B cell (primary cell): ENCODE measurements around the gene ZNF174. TPM values are rescaled to one million over a fixed set of nuclear protein-coding genes. Genes with fewer than 3 reads are reported as not detected.

ENCODE experiments used
- ATAC-seq: fragments of 200-7000 bp; cut with Tn5 transposase; one replicate; pipeline ENCODE4 v1.10.0; 2021; ENCODE audit warnings: low read depth, mild to moderate bottlenecking, moderate number of reproducible peaks, moderate library complexity
- CTCF ChIA-PET: fragments of 350-600 bp; sonication (Branson Sonifier 250); formaldehyde crosslinking; loops from one replicate; lab custom pipeline; 2021; ENCODE audit warnings: antibody characterized with exemption, inconsistent platforms; lab: Charles Lee
- POLR2A ChIA-PET: fragments of 350-600 bp; sonication (Branson Sonifier 250); formaldehyde crosslinking; loops from one replicate; lab custom pipeline; 2021; ENCODE audit warnings: antibody characterized with exemption; lab: Charles Lee
- DNase-seq: peaks from one replicate; pipeline ENCODE4 v3.0.0; 2013
- H2AFZ ChIP-seq: 2 replicates; pipeline ENCODE4 v1.6.1; 2012; ENCODE audit warnings: mild to moderate bottlenecking, low read depth, low read length; ENCODE audit not compliant: insufficient read depth, poor library complexity, severe bottlenecking
- H3K27ac ChIP-seq, 2 donors: 1 replicate in 1 of 2; 2 replicates in 1 of 2; pipeline ENCODE4 v1.5.1; 2012 to 2013; ENCODE audit warnings: low read length in 2 of 2, mild to moderate bottlenecking in 2 of 2, moderate library complexity in 1 of 2
- H3K27me3 ChIP-seq, 4 experiments: fragments of 200-600 bp in 1 of 4; sonication (generic) in 1 of 4; replicated peaks in 1 of 4; 1 replicate in 2 of 4; 2 replicates in 2 of 4; pipeline versions ENCODE4 v1.6.1 to v1.7.0; 2013 to 2016; ENCODE audit warnings: low read length in 3 of 4, mild to moderate bottlenecking in 2 of 4, mixed read lengths in 1 of 4, moderate library complexity in 1 of 4; ENCODE audit not compliant: insufficient read depth in 4 of 4, control insufficient read depth in 3 of 4; ENCODE audit errors: control extremely low read depth in 1 of 4
- H3K36me3 ChIP-seq, 2 experiments: replicated peaks in 1 of 2; 1 replicate in 1 of 2; 2 replicates in 1 of 2; pipeline versions ENCODE4 v1.6.1 to v1.7.1; 2013; ENCODE audit warnings: low read length in 1 of 2; ENCODE audit not compliant: insufficient read depth in 2 of 2, control insufficient read depth in 1 of 2; ENCODE audit errors: control extremely low read depth in 1 of 2, extremely low read depth in 1 of 2
- H3K4me1 ChIP-seq, 2 donors: fragments of 200-600 bp in 1 of 2; sonication (generic) in 1 of 2; 1 replicate in 1 of 2; 2 replicates in 1 of 2; pipeline versions ENCODE4 v1.5.1 to v1.6.1; 2013 to 2017; ENCODE audit warnings: low read length in 2 of 2; ENCODE audit not compliant: control insufficient read depth in 2 of 2, insufficient read depth in 2 of 2
- H3K4me2 ChIP-seq: replicated peaks from 2 replicates; pipeline ENCODE3; 2012; ENCODE audit warnings: mild to moderate bottlenecking, low read depth, low read length; ENCODE audit not compliant: poor library complexity, severe bottlenecking
- H3K4me3 ChIP-seq, 5 experiments: fragments of 200-600 bp in 1 of 5; sonication (generic) in 1 of 5; 1 replicate in 3 of 5; 2 replicates in 2 of 5; pipeline versions ENCODE4 v1.5.1 to v1.7.0; 2011 to 2016; ENCODE audit warnings: low read length in 4 of 5, mild to moderate bottlenecking in 4 of 5, low read depth in 2 of 5, control low read depth in 1 of 5, moderate library complexity in 1 of 5; ENCODE audit not compliant: insufficient read depth in 1 of 5; ENCODE audit errors: control extremely low read depth in 1 of 5, extremely low read depth in 1 of 5
- H3K79me2 ChIP-seq: fragments of 200-600 bp; sonication (generic); one replicate; pipeline ENCODE4 v1.6.0; 2016; ENCODE audit warnings: low read length; ENCODE audit not compliant: control insufficient read depth, insufficient read depth
- H3K9ac ChIP-seq: fragments of 200-600 bp; sonication (generic); 2 replicates; pipeline ENCODE4 v1.6.1; 2017; ENCODE audit warnings: mild to moderate bottlenecking, low read length, moderate library complexity
- H3K9me3 ChIP-seq, 3 donors: one replicate each; pipeline versions ENCODE4 v1.6.1 to v1.7.1; 2013; ENCODE audit warnings: low read length in 2 of 3; ENCODE audit not compliant: control insufficient read depth in 2 of 3, insufficient read depth in 1 of 3; ENCODE audit errors: control extremely low read depth in 1 of 3
- H4K20me1 ChIP-seq: 2 replicates; pipeline ENCODE4 v1.6.0; 2012; ENCODE audit warnings: mild to moderate bottlenecking, low read length; ENCODE audit not compliant: insufficient read depth, control insufficient read depth, poor library complexity, severe bottlenecking
- H3K27ac Mint-ChIP-seq: one replicate; pipeline ENCODE4 v1.8.0; 2021; ENCODE audit warnings: mixed read lengths
- H3K27me3 Mint-ChIP-seq: one replicate; pipeline ENCODE4 v1.8.0; 2021; ENCODE audit warnings: mixed read lengths
- H3K4me1 Mint-ChIP-seq: one replicate; pipeline ENCODE4 v1.8.0; 2021; ENCODE audit warnings: mixed read lengths
- H3K4me3 Mint-ChIP-seq: one replicate; pipeline ENCODE4 v1.8.0; 2021; ENCODE audit warnings: mixed read lengths
- H3K9me3 Mint-ChIP-seq: one replicate; pipeline ENCODE4 v1.8.0; 2022; ENCODE audit warnings: mixed read lengths; ENCODE audit not compliant: insufficient read depth
- CTCF ChIP-seq: fragments of 200-600 bp; IDR thresholded peaks from one replicate; pipeline ENCODE4 v1.8.0; 2022; ENCODE audit warnings: antibody characterized with exemption, mild to moderate bottlenecking
- EZH2 ChIP-seq: IDR thresholded peaks from 2 replicates; pipeline ENCODE4 v1.6.1; 2012; ENCODE audit warnings: borderline replicate concordance, low read depth, mild to moderate bottlenecking, moderate library complexity, low read length; ENCODE audit not compliant: insufficient read depth, poor library complexity, severe bottlenecking
- WGBS: methylation state at CpG from one replicate; pipeline ENCODE4 v1.1.5; 2013; ENCODE audit warnings: missing lambda C conversion rate; ENCODE audit not compliant: insufficient coverage; 5-methylcytosine and 5-hydroxymethylcytosine counted together
- intact Hi-C: fragments of 100-400 bp; cut with micrococcal nuclease; formaldehyde crosslinking; loops from one replicate; pipeline ENCODE4 v1.10.0; 2022
- polyA plus RNA-seq: library from polyadenylated mRNA; depleted of rRNA; stranded (reverse); fragments of >200 nt; gene quantifications from 2 replicates; pipeline ENCODE4 v1.2.3, GENCODE V29; 2012
- total RNA-seq, 2 donors: library from RNA; stranded (reverse); fragments of 120-200 nt in 1 of 2; gene quantifications; 1 replicate in 1 of 2; 2 replicates in 1 of 2; pipeline versions ENCODE4 v1.2.3 to v1.2.4, GENCODE V29; 2013 to 2022

The ZNF174 gene
- total and polyA plus RNA-seq, 2 donors (not counting 1 experiment from before 2014, with no cell fraction given), result 6.7 to 12.7 TPM

- Histone ChIP-seq H3K27me3 (peaks cover 0 to 6% (median 0%) of the 10 kb centered on the region in 4 experiments), H3K4me2 (peak overlapping the region; percentile 65), H3K9ac (peak overlapping the region; percentile 48), H3K9me3 (peaks cover 1 to 12% (median 4%) of the 10 kb centered on the region in 3 donors), H3K4me3 (peak overlapping the region; percentile 5 to 56 (median 33)), H4K20me1 (no peaks in the 10 kb centered on the region), H3K36me3 (peaks cover 0 to 5% of the 10 kb centered on the region in 2 experiments), H3K79me2 (no peaks in the 10 kb centered on the region), H2AFZ (peak overlapping the region; percentile 44), H3K4me1 (no peaks in the 10 kb centered on the region), H3K27ac (no peak overlapping the region)
- Mint-ChIP-seq H3K9me3 (no peaks in the 10 kb centered on the region), H3K27ac (peak overlapping the region; percentile 67), H3K4me3 (peak overlapping the region; percentile 67), H3K27me3 (peaks cover 15% of the 10 kb centered on the region), H3K4me1 (peaks cover 3% of the 10 kb centered on the region)
- CTCF ChIA-PET, result no interaction called here
- no peak for ATAC-seq
- no peak for TF ChIP-seq CTCF
- no peak for TF ChIP-seq EZH2
- intact Hi-C loops, result no loop called here
- DNase-seq, result peak; percentile 43
- 61% methylated on average over 26 of the region's 26 CpGs for WGBS
- POLR2A ChIA-PET, result interaction anchor here (1.1 kb wide), 1 partner anchor 41 kb away, joined by 3 read pairs; no protein-coding TSS in a partner anchor
Observed at GRCh38 chr16:3431779-3432219, 30.8 kb downstream of the ZNF174 start.

GRCh38 chr16:3434373-3434772, 33.4 kb downstream of the ZNF174 start:
- no peak overlapping the region for H3K4me3 ChIP-seq
- peaks cover 1 to 18% (median 12%) of the 10 kb centered on the region in 3 donors for H3K9me3 ChIP-seq
- DNase-seq, result no peak
- peaks cover 0 to 12% of the 10 kb centered on the region in 2 experiments for H3K36me3 ChIP-seq
- ChIA-PET POLR2A (no interaction called here), CTCF (no interaction called here)
- peaks cover 9% of the 10 kb centered on the region for H3K79me2 ChIP-seq
- H3K4me1 Mint-ChIP-seq, result peaks cover 3% of the 10 kb centered on the region
- no peaks in the 10 kb centered on the region for H3K4me1 ChIP-seq
- H3K9me3 Mint-ChIP-seq, result no peaks in the 10 kb centered on the region
- peaks cover 0 to 6% (median 0%) of the 10 kb centered on the region in 4 experiments for H3K27me3 ChIP-seq
- H4K20me1 ChIP-seq, result no peaks in the 10 kb centered on the region
- no peak overlapping the region for H3K4me2 ChIP-seq
- peaks cover 15% of the 10 kb centered on the region for H3K27me3 Mint-ChIP-seq
- no peak overlapping the region for H3K27ac Mint-ChIP-seq
- ATAC-seq, result no peak
- H3K9ac ChIP-seq, result no peak overlapping the region
- TF ChIP-seq EZH2 (no peak), CTCF (no peak)
- intact Hi-C loops, result no loop called here
- no peak overlapping the region for H2AFZ ChIP-seq
- no peak overlapping the region for H3K27ac ChIP-seq
- no peak overlapping the region for H3K4me3 Mint-ChIP-seq
